T-cell (primary cell): Measurements from ENCODE around the gene PODXL2. TPM values are rescaled to one million over a fixed set of nuclear protein-coding genes. Genes with fewer than 3 reads are reported as not detected.
A peak's percentile ranks its signal among the peaks of the same experiment; 100 is the strongest.

ENCODE experiments used
- ATAC-seq, 4 experiments: fragments of 200-7000 bp in 3 of 4; fragments of 150-1000 bp in 1 of 4; cut with Tn5 transposase; replicated peaks in 1 of 4; 1 replicate in 3 of 4; 2 replicates in 1 of 4; pipeline ENCODE4 v1.10.0; 2021; ENCODE audit warnings: moderate library complexity in 3 of 4, mild to moderate bottlenecking in 2 of 4, moderate number of reproducible peaks in 1 of 4
- CTCF ChIA-PET, 2 donors: fragments of 300-600 bp; sonication (Branson Sonifier 250); formaldehyde crosslinking; loops; one replicate each; lab custom pipeline; 2022; ENCODE audit warnings: antibody characterized with exemption in 2 of 2; lab: Charles Lee
- POLR2A ChIA-PET, 2 donors: fragments of 300-600 bp; sonication (Branson Sonifier 250); formaldehyde crosslinking; loops; one replicate each; lab custom pipeline; 2022; ENCODE audit warnings: antibody characterized with exemption in 2 of 2; lab: Charles Lee
- DNase-seq, 35 experiments: peaks; one replicate each; pipeline versions ENCODE4 v3.0.0 to v3.0.0-alpha.2; 2013 to 2023
- H3K27ac ChIP-seq: one replicate; pipeline ENCODE4 v1.5.1; 2013; ENCODE audit warnings: low read length
- H3K27me3 ChIP-seq, 2 experiments: replicated peaks in 1 of 2; 1 replicate in 1 of 2; 2 replicates in 1 of 2; pipeline versions ENCODE4 v1.6.1 to v1.7.0; 2013; ENCODE audit warnings: low read length in 1 of 2, mixed read lengths in 1 of 2; ENCODE audit not compliant: control insufficient read depth in 2 of 2, insufficient read depth in 2 of 2; ENCODE audit errors: extremely low read depth in 1 of 2
- H3K36me3 ChIP-seq, 2 donors: 1 replicate in 1 of 2; 2 replicates in 1 of 2; pipeline versions ENCODE4 v1.6.1 to v1.7.0; 2013; ENCODE audit warnings: low read length in 1 of 2; ENCODE audit not compliant: control insufficient read depth in 2 of 2, insufficient read depth in 1 of 2; ENCODE audit errors: extremely low read depth in 1 of 2
- H3K4me1 ChIP-seq, 2 experiments: 1 replicate in 1 of 2; 2 replicates in 1 of 2; pipeline versions ENCODE4 v1.6.1 to v1.7.0; 2013; ENCODE audit warnings: low read length in 2 of 2, mixed read lengths in 1 of 2; ENCODE audit not compliant: insufficient read depth in 2 of 2, control insufficient read depth in 1 of 2; ENCODE audit errors: extremely low read depth in 1 of 2
- H3K4me3 ChIP-seq, 2 donors: 1 replicate in 1 of 2; 2 replicates in 1 of 2; pipeline versions ENCODE4 v1.5.1 to v1.7.0; 2013; ENCODE audit warnings: mild to moderate bottlenecking in 2 of 2, low read length in 1 of 2, moderate library complexity in 1 of 2; ENCODE audit not compliant: control insufficient read depth in 1 of 2; ENCODE audit errors: extremely low read depth in 1 of 2
- H3K9me3 ChIP-seq: 2 replicates; pipeline ENCODE4 v1.7.0; 2013
- H3K27ac Mint-ChIP-seq, 2 donors: one replicate each; pipeline ENCODE4 v1.8.0; 2020 to 2021; ENCODE audit warnings: mild to moderate bottlenecking in 2 of 2, mixed read lengths in 2 of 2
- H3K27me3 Mint-ChIP-seq, 2 donors: one replicate each; pipeline ENCODE4 v1.8.0; 2021 to 2022; ENCODE audit warnings: mixed read lengths in 2 of 2
- H3K36me3 Mint-ChIP-seq: one replicate; pipeline ENCODE4 v1.8.0; 2021; ENCODE audit warnings: mixed read lengths
- H3K4me1 Mint-ChIP-seq, 3 donors: one replicate each; pipeline ENCODE4 v1.8.0; 2020 to 2022; ENCODE audit warnings: mixed read lengths in 3 of 3, mild to moderate bottlenecking in 1 of 3
- H3K4me3 Mint-ChIP-seq, 3 donors: one replicate each; pipeline ENCODE4 v1.8.0; 2020 to 2022; ENCODE audit warnings: mild to moderate bottlenecking in 3 of 3, mixed read lengths in 3 of 3, moderate library complexity in 3 of 3
- H3K9me3 Mint-ChIP-seq, 3 donors: one replicate each; pipeline ENCODE4 v1.8.0; 2020 to 2022; ENCODE audit warnings: mixed read lengths in 3 of 3
- WGBS: methylation state at CpG from one replicate; pipeline ENCODE4 v1.1.5; 2013; ENCODE audit warnings: missing lambda C conversion rate; ENCODE audit not compliant: insufficient coverage; 5-methylcytosine and 5-hydroxymethylcytosine counted together
- total RNA-seq, 35 experiments: library from RNA in 6 of 35; stranded (reverse) in 6 of 35; fragments of 120-200 nt in 1 of 35; gene quantifications; one replicate each; pipeline versions ENCODE4 v1.2.1 to v1.2.4 and lab custom pipeline; 2013 to 2026

PODXL2 gene
- total RNA-seq, 5 donors from 2014 or later (not counting 1 experiment from before 2014, with no cell fraction given) = 2.0 to 4.7 (median 4.2) TPM

GRCh38 chr3:127587876-127588275 lies 41.1 kb upstream of the PODXL2 start:
- Histone ChIP-seq H3K27me3 (no peaks in the 10 kb centered on the region), H3K4me3 (no peak overlapping the region), H3K9me3 (no peaks in the 10 kb centered on the region), H3K27ac (no peak overlapping the region), H3K36me3 (no peaks in the 10 kb centered on the region), H3K4me1 (peaks cover 14 to 34% of the 10 kb centered on the region in 2 experiments)
- Mint-ChIP-seq H3K9me3 (no peaks in the 10 kb centered on the region), H3K4me1 (peaks cover 39 to 54% (median 51%) of the 10 kb centered on the region in 3 donors), H3K27me3 (no peaks in the 10 kb centered on the region), H3K27ac (no peak overlapping the region), H3K4me3 (no peak overlapping the region), H3K36me3 (no peaks in the 10 kb centered on the region)
- ChIA-PET CTCF (interaction anchor here in 1 of 2 donors (0.6 kb wide), 1 partner anchor 34 kb away, joined by 3 read pairs; no protein-coding TSS in a partner anchor), POLR2A (interaction anchor here in 1 of 2 donors (0.6 kb wide), 1 partner anchor 9 kb away, joined by 3 read pairs; no protein-coding TSS in a partner anchor)
- no peak for DNase-seq
- ATAC-seq = no peak
- 97% methylated on average over 3 of the region's 4 CpGs for WGBS

GRCh38 chr3:127588806-127589577 lies 40.0 kb upstream of the PODXL2 start:
- Mint-ChIP-seq H3K27me3 (no peaks in the 10 kb centered on the region), H3K4me3 (peak overlapping the region; percentile 83 to 98 (median 85)), H3K36me3 (no peaks in the 10 kb centered on the region), H3K9me3 (no peaks in the 10 kb centered on the region), H3K4me1 (peaks cover 39 to 55% (median 51%) of the 10 kb centered on the region in 3 donors), H3K27ac (peak overlapping the region; percentile 78 to 89)
- DNase-seq (peak in 2 of 35 experiments; percentile 4 to 21), ATAC-seq (no peak)
- no peaks in the 10 kb centered on the region for H3K36me3 ChIP-seq
- no peak overlapping the region for H3K27ac ChIP-seq
- ChIA-PET POLR2A (interaction anchor here (0.5 to 1.0 kb wide), 2 partner anchors 8 to 1730 kb away, joined by 3 to 5 read pairs; no protein-coding TSS in a partner anchor), CTCF (interaction anchor here (0.5 to 2.2 kb wide), 7 partner anchors 9 to 1343 kb away, joined by 3 to 9 read pairs (median 3); partner anchors contain the start of gene MCM2 (in 1 of the 2))
- H3K4me1 ChIP-seq = peaks cover 14 to 34% of the 10 kb centered on the region in 2 experiments
- H3K27me3 ChIP-seq = no peaks in the 10 kb centered on the region
- H3K4me3 ChIP-seq = peak overlapping the region; percentile 82 to 87
- 36% methylated on average over 5 of the region's 12 CpGs for WGBS
- H3K9me3 ChIP-seq = no peaks in the 10 kb centered on the region

- Mint-ChIP-seq H3K9me3 (no peaks in the 10 kb centered on the region), H3K27ac (peak overlapping the region; percentile 78 to 89), H3K36me3 (no peaks in the 10 kb centered on the region), H3K27me3 (no peaks in the 10 kb centered on the region), H3K4me3 (peak overlapping the region; percentile 95 to 98 (median 98)), H3K4me1 (peaks cover 36 to 52% (median 47%) of the 10 kb centered on the region in 3 donors)
- CTCF ChIA-PET = interaction anchor here (0.7 to 2.2 kb wide), 3 partner anchors 14 to 15 kb away, joined by 3 to 9 read pairs (median 3); no protein-coding TSS in a partner anchor
- peak overlapping the region; percentile 82 to 87 for H3K4me3 ChIP-seq
- H3K36me3 ChIP-seq = no peaks in the 10 kb centered on the region
- H3K4me1 ChIP-seq = peaks cover 14 to 34% of the 10 kb centered on the region in 2 experiments
- 4% methylated on average over 56 of the region's 56 CpGs for WGBS
- ATAC-seq (peak in 3 of 4 experiments; percentile 0 to 5 (median 1)), DNase-seq (peak in 5 of 35 experiments; percentile 5 to 24 (median 17))
- POLR2A ChIA-PET = interaction anchor here in 1 of 2 donors (1.0 kb wide), 1 partner anchor 8 kb away, joined by 5 read pairs; no protein-coding TSS in a partner anchor
- H3K27ac ChIP-seq = no peak overlapping the region
- H3K27me3 ChIP-seq = no peaks in the 10 kb centered on the region
- H3K9me3 ChIP-seq = no peaks in the 10 kb centered on the region
These were observed 39.2 kb upstream of the PODXL2 start for GRCh38 chr3:127589600-127590281.

GRCh38 chr3:127590282-127590592 lies 38.7 kb upstream of the PODXL2 start:
- Mint-ChIP-seq H3K27me3 (no peaks in the 10 kb centered on the region), H3K36me3 (no peaks in the 10 kb centered on the region), H3K9me3 (no peaks in the 10 kb centered on the region), H3K27ac (peak overlapping the region in 1 of 2 donors; percentile 98), H3K4me1 (peaks cover 31 to 47% (median 42%) of the 10 kb centered on the region in 3 donors), H3K4me3 (peak overlapping the region; percentile 95 to 98 (median 98))
- no peaks in the 10 kb centered on the region for H3K27me3 ChIP-seq
- WGBS = 0% methylated on average over 41 of the region's 41 CpGs
- H3K4me3 ChIP-seq = peak overlapping the region; percentile 82 to 87
- H3K9me3 ChIP-seq = no peaks in the 10 kb centered on the region
- ATAC-seq (peak; percentile 36 to 40 (median 36)), DNase-seq (peak in 12 of 35 experiments; percentile 6 to 51 (median 20))
- ChIA-PET POLR2A (no interaction called here), CTCF (interaction anchor here in 1 of 2 donors (1.0 to 2.2 kb wide), 2 partner anchors 9 to 15 kb away, joined by 4 to 9 read pairs; no protein-coding TSS in a partner anchor)
- peaks cover 14 to 34% of the 10 kb centered on the region in 2 experiments for H3K4me1 ChIP-seq
- no peaks in the 10 kb centered on the region for H3K36me3 ChIP-seq
- peak overlapping the region; percentile 54 for H3K27ac ChIP-seq

GRCh38 chr3:127590593-127591465 lies 38.2 kb upstream of the PODXL2 start, which contains the start of gene TPRA1:
Gene TPRA1 (minus strand): TSS chr3:127590733. CDS start chr3:127580146, 10,587 bp downstream.
- peaks cover 26 to 44% (median 36%) of the 10 kb centered on the region in 3 donors for H3K4me1 Mint-ChIP-seq
- no peaks in the 10 kb centered on the region for H3K27me3 Mint-ChIP-seq
- no peaks in the 10 kb centered on the region for H3K27me3 ChIP-seq
- no peaks in the 10 kb centered on the region for H3K36me3 ChIP-seq
- peak; percentile 84 to 92 (median 86) for ATAC-seq
- H3K27ac ChIP-seq = peak within 1 kb of the TSS; percentile 54
- peak within 1 kb of the TSS; percentile 95 to 98 (median 98) for H3K4me3 Mint-ChIP-seq
- H3K36me3 Mint-ChIP-seq = no peaks in the 10 kb centered on the region
- H3K27ac Mint-ChIP-seq = peak within 1 kb of the TSS; percentile 98
- DNase-seq = peak; percentile 41 to 90 (median 68)
- ChIA-PET POLR2A (interaction anchor here in 1 of 2 donors (0.7 kb wide), 1 partner anchor 10 kb away, joined by 4 read pairs; no protein-coding TSS in a partner anchor), CTCF (interaction anchor here in 1 of 2 donors (0.7 to 2.2 kb wide), 3 partner anchors 9 to 43 kb away, joined by 4 to 9 read pairs (median 4); no protein-coding TSS in a partner anchor)
- under 1% methylated on average over 69 of the region's 72 CpGs for WGBS
- H3K9me3 ChIP-seq = no peaks in the 10 kb centered on the region
- peak within 1 kb of the TSS; percentile 82 to 87 for H3K4me3 ChIP-seq
- no peaks in the 10 kb centered on the region for H3K9me3 Mint-ChIP-seq
- H3K4me1 ChIP-seq = peaks cover 14 to 34% of the 10 kb centered on the region in 2 experiments
